GM12878 (cell line): ENCODE results near the gene RFX7. TPM values are rescaled to one million over a fixed set of nuclear protein-coding genes. Genes with fewer than 3 reads are reported as not detected.

Experiments
- ATAC-seq: fragments of 200-7000 bp; cut with Tn5 transposase; 3 replicates; pipeline ENCODE4 v1.9.1; 2020; ENCODE audit warnings: mild to moderate bottlenecking, moderate library complexity
- BruUV-seq: library from RNA; stranded (reverse); fragments of 400-500 nt; replicated peaks from 2 replicates; lab custom pipeline; 2021; lab: Mats Ljungman, UMichigan
- CTCF ChIA-PET: fragments of 300-600 bp; sonication (Branson Sonifier 250); formaldehyde crosslinking; extraction: SDS; loops from one replicate; lab custom pipeline; 2021; ENCODE audit warnings: inconsistent platforms; lab: Yijun Ruan, JAX
- POLR2A ChIA-PET: fragments of 350-600 bp; formaldehyde crosslinking; extraction: SDS; loops from one replicate; lab custom pipeline; 2021; ENCODE audit warnings: inconsistent platforms; lab: Charles Lee
- RAD21 ChIA-PET: fragments of 300-600 bp; sonication (Branson Sonifier 250); formaldehyde crosslinking; loops from one replicate; lab custom pipeline; 2023; ENCODE audit warnings: antibody characterized with exemption; ENCODE audit not compliant: unreplicated experiment; lab: Charles Lee
- SMC1A ChIA-PET: fragments of 300-600 bp; sonication (Branson Sonifier 250); formaldehyde crosslinking; loops from one replicate; lab custom pipeline; 2023; ENCODE audit not compliant: unreplicated experiment, uncharacterized antibody; lab: Charles Lee
- DNase-seq: peaks from one replicate; pipeline ENCODE4 v3.0.0-alpha.2; 2011; ENCODE audit warnings: low read depth, low spot score
- FAIRE-seq: peaks from 3 replicates; lab custom pipeline; 2011; peaks lifted over from hg19 to GRCh38; lab: Jason Lieb, UNC
- H2AFZ ChIP-seq: 2 replicates; pipeline ENCODE4 v1.6.0; 2011; ENCODE audit warnings: low read depth, low read length, control low read depth; ENCODE audit not compliant: control insufficient read depth
- H3K27ac ChIP-seq: 2 replicates; pipeline ENCODE4 v1.5.1; 2011; ENCODE audit warnings: control low read depth; ENCODE audit not compliant: control insufficient read depth, insufficient read depth
- H3K27me3 ChIP-seq, 2 experiments: replicated peaks in 1 of 2; 2 replicates each; pipeline versions ENCODE4 v1.6.0 to v1.6.1; 2011; ENCODE audit warnings: low read length in 1 of 2; ENCODE audit not compliant: control insufficient read depth in 2 of 2, insufficient read depth in 2 of 2
- H3K36me3 ChIP-seq, 2 experiments: 2 replicates each; pipeline ENCODE4 v1.5.1; 2011; ENCODE audit warnings: low read length in 1 of 2; ENCODE audit not compliant: control insufficient read depth in 2 of 2, insufficient read depth in 2 of 2
- H3K4me1 ChIP-seq: 2 replicates; pipeline ENCODE4 v1.6.1; 2011; ENCODE audit warnings: mild to moderate bottlenecking, low read length, moderate library complexity, mixed read lengths; ENCODE audit not compliant: control insufficient read depth, insufficient read depth
- H3K4me2 ChIP-seq: 2 replicates; pipeline ENCODE4 v1.6.0; 2011; ENCODE audit warnings: control low read depth; ENCODE audit not compliant: control insufficient read depth, insufficient read depth
- H3K4me3 ChIP-seq: fragments of 200-600 bp; sonication (generic); 2 replicates; pipeline ENCODE4 v1.5.1; 2016
- H3K79me2 ChIP-seq: 2 replicates; pipeline ENCODE4 v1.6.0; 2011; ENCODE audit warnings: low read length; ENCODE audit not compliant: control insufficient read depth, insufficient read depth
- H3K9ac ChIP-seq: 2 replicates; pipeline ENCODE4 v1.8.0; 2011; ENCODE audit warnings: low read length, control low read depth, mixed read lengths; ENCODE audit not compliant: control insufficient read depth, insufficient read depth
- H3K9me3 ChIP-seq: replicated peaks from 3 replicates; pipeline ENCODE4 v1.5.1; 2011; ENCODE audit warnings: mild to moderate bottlenecking, low read length; ENCODE audit not compliant: control insufficient read depth, insufficient read depth
- H4K20me1 ChIP-seq: 2 replicates; pipeline ENCODE4 v1.6.0; 2011; ENCODE audit not compliant: control insufficient read depth, insufficient read depth
- SPI1 ChIP-seq: IDR thresholded peaks from 2 replicates; pipeline ENCODE4 v1.6.1; 2011; ENCODE audit warnings: low read depth, mild to moderate bottlenecking, low read length, moderate library complexity, borderline replicate concordance; ENCODE audit not compliant: insufficient read depth
- WGBS: methylation state at CpG from one replicate; pipeline ENCODE4 v1.1.6; 2016; ENCODE audit warnings: low lambda C conversion rate; ENCODE audit not compliant: insufficient replicate concordance, insufficient coverage; ENCODE audit errors: missing lambda C conversion rate; 5-methylcytosine and 5-hydroxymethylcytosine counted together
- in situ Hi-C: fragments of 300-500 bp; cut with MboI; formaldehyde crosslinking; loops from 9 replicates; pipeline ENCODE4 v1.14.3; 2018; ENCODE audit warnings: mixed read lengths
- intact Hi-C: fragments of 100-400 bp; cut with micrococcal nuclease; formaldehyde crosslinking; loops from one replicate; pipeline ENCODE4 v1.14.2; 2022; ENCODE audit not compliant: unreplicated experiment
- polyA plus RNA-seq, 11 experiments: library from polyadenylated mRNA; depleted of rRNA in 4 of 11; unstranded in 6 of 11; stranded (reverse) in 5 of 11; fragments of >200 nt; fragmentation: Nextera tagmentation in 4 of 11; fragmentation: Illumina TruSeq in 1 of 11; extraction: Ambion mirVana in 4 of 11; extraction: Trizol in 1 of 11; gene quantifications; 1 replicate in 1 of 11; 2 replicates in 10 of 11; pipeline versions ENCODE4 v1.2.1 to v1.2.3, GENCODE V29; 2011 to 2016; ENCODE audit warnings: inconsistent platforms in 2 of 11, missing spikeins in 2 of 11, low read depth in 1 of 11
- total RNA-seq, 4 experiments: library from RNA; depleted of rRNA in 3 of 4; stranded (reverse); fragments of >200 nt in 3 of 4; fragmentation: Illumina TruSeq in 1 of 4; extraction: Trizol in 1 of 4; gene quantifications; 2 replicates each; pipeline versions ENCODE4 v1.2.1 to v1.2.3, GENCODE V29; 2013 to 2021
- TF ChIP-seq, protein P1 (sequence below): IDR thresholded peaks from 2 replicates; pipeline ENCODE4 v1.6.1; 2012; ENCODE audit warnings: mild to moderate bottlenecking, low read depth, low read length

Gene RFX7
- total and polyA plus RNA-seq, 10 of the 15 experiments (the other 5 are each of a cell fraction or from before 2014, with no cell fraction given), result 3.2 to 31.4 (median 10.7) TPM

GRCh38 chr15:56192659-56193442 is 50.8 kb downstream of the RFX7 start:
- POLR2A ChIA-PET, result no interaction called here
- RAD21 ChIA-PET, result no interaction called here

More at GRCh38 chr15:56192659-56193442, 50.8 kb downstream of the RFX7 start:
- Histone ChIP-seq H3K27ac (no peak overlapping the region), H3K9me3 (no peaks in the 10 kb centered on the region), H3K4me3 (no peak overlapping the region), H3K36me3 (no peaks in the 10 kb centered on the region), H3K27me3 (no peaks in the 10 kb centered on the region), H3K4me1 (no peaks in the 10 kb centered on the region), H3K4me2 (no peak overlapping the region), H3K79me2 (peaks cover 52% of the 10 kb centered on the region), H2AFZ (no peak overlapping the region), H4K20me1 (no peaks in the 10 kb centered on the region), H3K9ac (no peak overlapping the region)
- intact Hi-C loops (no loop called here), in situ Hi-C loops (no loop called here)
- FAIRE-seq (peak; percentile 7), DNase-seq (no peak), ATAC-seq (no peak)
- TF ChIP-seq, protein P1, sequence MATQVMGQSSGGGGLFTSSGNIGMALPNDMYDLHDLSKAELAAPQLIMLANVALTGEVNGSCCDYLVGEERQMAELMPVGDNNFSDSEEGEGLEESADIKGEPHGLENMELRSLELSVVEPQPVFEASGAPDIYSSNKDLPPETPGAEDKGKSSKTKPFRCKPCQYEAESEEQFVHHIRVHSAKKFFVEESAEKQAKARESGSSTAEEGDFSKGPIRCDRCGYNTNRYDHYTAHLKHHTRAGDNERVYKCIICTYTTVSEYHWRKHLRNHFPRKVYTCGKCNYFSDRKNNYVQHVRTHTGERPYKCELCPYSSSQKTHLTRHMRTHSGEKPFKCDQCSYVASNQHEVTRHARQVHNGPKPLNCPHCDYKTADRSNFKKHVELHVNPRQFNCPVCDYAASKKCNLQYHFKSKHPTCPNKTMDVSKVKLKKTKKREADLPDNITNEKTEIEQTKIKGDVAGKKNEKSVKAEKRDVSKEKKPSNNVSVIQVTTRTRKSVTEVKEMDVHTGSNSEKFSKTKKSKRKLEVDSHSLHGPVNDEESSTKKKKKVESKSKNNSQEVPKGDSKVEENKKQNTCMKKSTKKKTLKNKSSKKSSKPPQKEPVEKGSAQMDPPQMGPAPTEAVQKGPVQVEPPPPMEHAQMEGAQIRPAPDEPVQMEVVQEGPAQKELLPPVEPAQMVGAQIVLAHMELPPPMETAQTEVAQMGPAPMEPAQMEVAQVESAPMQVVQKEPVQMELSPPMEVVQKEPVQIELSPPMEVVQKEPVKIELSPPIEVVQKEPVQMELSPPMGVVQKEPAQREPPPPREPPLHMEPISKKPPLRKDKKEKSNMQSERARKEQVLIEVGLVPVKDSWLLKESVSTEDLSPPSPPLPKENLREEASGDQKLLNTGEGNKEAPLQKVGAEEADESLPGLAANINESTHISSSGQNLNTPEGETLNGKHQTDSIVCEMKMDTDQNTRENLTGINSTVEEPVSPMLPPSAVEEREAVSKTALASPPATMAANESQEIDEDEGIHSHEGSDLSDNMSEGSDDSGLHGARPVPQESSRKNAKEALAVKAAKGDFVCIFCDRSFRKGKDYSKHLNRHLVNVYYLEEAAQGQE, result no peak
- TF ChIP-seq SPI1, result peak; percentile 78
- ChIA-PET CTCF (no interaction called here), SMC1A (interaction anchor here (1.9 kb wide), 1 partner anchor 52 kb away, joined by 4 read pairs; no protein-coding TSS in a partner anchor)
- no TSS peak for BruUV-seq
- 95% methylated on average over 10 of the region's 10 CpGs for WGBS
